ENCODE data around the gene ZNF827.

- TF ChIP-seq CTCF (IDR thresholded peaks at IDR 0.05; ENCODE audit: poor library complexity), result no peak
- TF ChIP-seq EZH2phosphoT487 (IDR thresholded peaks at IDR 0.05; ENCODE audit: low read depth, severe bottlenecking, unreplicated experiment), result no peak
These were observed 53.0 kb downstream of the ZNF827 start for GRCh38 chr4:145885666-145886065.
